Upper lobe of left lung (tissue), 6 donors: ENCODE data around the gene DIDO1. TPM values are rescaled to one million over a fixed set of nuclear protein-coding genes. Genes with fewer than 3 reads are reported as not detected.

Experiments used
- ATAC-seq, 2 donors: fragments of 200-7000 bp; cut with Tn5 transposase; one replicate each; pipeline ENCODE4 v1.9.1; 2022; ENCODE audit warnings: mild to moderate bottlenecking in 2 of 2, moderate library complexity in 2 of 2; ENCODE audit not compliant: low FRiP score in 2 of 2
- DNase-seq, 2 donors: peaks; one replicate each; pipeline ENCODE4 v3.0.0-alpha.2; 2019 to 2020
- H3K27ac ChIP-seq, 4 donors: fragments of 200-600 bp; sonication (generic); one replicate each; pipeline ENCODE4 v1.5.1; 2016 to 2019
- H3K27me3 ChIP-seq, 4 donors: fragments of 200-600 bp; sonication (generic); one replicate each; pipeline ENCODE4 v1.5.1; 2017 to 2019
- H3K36me3 ChIP-seq, 4 donors: fragments of 200-600 bp; sonication (generic); one replicate each; pipeline ENCODE4 v1.5.1; 2016 to 2019
- H3K4me1 ChIP-seq, 4 donors: fragments of 200-600 bp; sonication (generic); one replicate each; pipeline ENCODE4 v1.5.1; 2018 to 2019
- H3K4me3 ChIP-seq, 4 donors: fragments of 200-600 bp; sonication (generic); one replicate each; pipeline ENCODE4 v1.5.1; 2017 to 2019; ENCODE audit warnings: mild to moderate bottlenecking in 2 of 4, moderate library complexity in 1 of 4
- H3K9me3 ChIP-seq, 4 donors: fragments of 200-600 bp; sonication (generic); one replicate each; pipeline ENCODE4 v1.5.1; 2018 to 2019
- EP300 ChIP-seq, 4 donors: sonication (generic); formaldehyde crosslinking; IDR thresholded peaks; one replicate each; pipeline ENCODE4 v1.5.1; 2017; ENCODE audit warnings: antibody characterized with exemption in 4 of 4, control low read depth in 2 of 4
- POLR2A ChIP-seq, 4 donors: fragments of 450-650 bp; IDR thresholded peaks; one replicate each; pipeline ENCODE4 v1.5.1; 2016 to 2017; ENCODE audit warnings: antibody characterized with exemption in 4 of 4, mild to moderate bottlenecking in 2 of 4
- POLR2AphosphoS5 ChIP-seq, 2 donors: sonication (generic); formaldehyde crosslinking; IDR thresholded peaks; one replicate each; pipeline ENCODE4 v1.5.1; 2017; ENCODE audit warnings: antibody characterized with exemption in 2 of 2
- WGBS, 2 donors: methylation state at CpG; one replicate each; pipeline ENCODE4 v1.1.5; 2017 to 2018; 5-methylcytosine and 5-hydroxymethylcytosine counted together
- total RNA-seq, 6 donors: library from RNA; depleted of rRNA in 4 of 6; stranded (reverse); fragments of >200 nt in 4 of 6; gene quantifications; one replicate each; pipeline versions ENCODE4 v1.1.0 to v1.2.1, GENCODE V29; 2016 to 2021
- TF ChIP-seq, protein P1 (sequence below), 6 experiments: fragments of 450-650 bp in 4 of 6; fragments of 200-600 bp in 2 of 6; sonication (generic) in 2 of 6; IDR thresholded peaks; one replicate each; pipeline ENCODE4 v1.5.1; 2016 to 2019; ENCODE audit warnings: antibody characterized with exemption in 6 of 6
- donor health status: DM: no; HTN: no; CAD: no; lungs with moderate emphysema.
- donor health status: DM: no; HTN: yes; CAD: no; lungs with severe emphysema.

Gene DIDO1
- total RNA-seq, 6 donors from 2014 or later = 51.6 to 109 (median 58.9) TPM

GRCh38 chr20:62846166-62846890 lies 80.0 kb downstream of the DIDO1 start:
- Histone ChIP-seq H3K27ac (no peak overlapping the region), H3K36me3 (peaks cover 0 to 6% (median 0%) of the 10 kb centered on the region in 4 donors), H3K27me3 (no peaks in the 10 kb centered on the region), H3K9me3 (no peaks in the 10 kb centered on the region), H3K4me3 (no peak overlapping the region), H3K4me1 (no peaks in the 10 kb centered on the region)
- DNase-seq (no peak), ATAC-seq (no peak)
- 95 to 97% methylated on average over 19 of the region's 19 CpGs for WGBS, 2 donors
- no peak for TF ChIP-seq POLR2A (IDR thresholded peaks at IDR 0.05)
- no peak for TF ChIP-seq EP300 (IDR thresholded peaks at IDR 0.05)
- TF ChIP-seq POLR2AphosphoS5 (IDR thresholded peaks at IDR 0.05) = no peak
- TF ChIP-seq, protein P1, sequence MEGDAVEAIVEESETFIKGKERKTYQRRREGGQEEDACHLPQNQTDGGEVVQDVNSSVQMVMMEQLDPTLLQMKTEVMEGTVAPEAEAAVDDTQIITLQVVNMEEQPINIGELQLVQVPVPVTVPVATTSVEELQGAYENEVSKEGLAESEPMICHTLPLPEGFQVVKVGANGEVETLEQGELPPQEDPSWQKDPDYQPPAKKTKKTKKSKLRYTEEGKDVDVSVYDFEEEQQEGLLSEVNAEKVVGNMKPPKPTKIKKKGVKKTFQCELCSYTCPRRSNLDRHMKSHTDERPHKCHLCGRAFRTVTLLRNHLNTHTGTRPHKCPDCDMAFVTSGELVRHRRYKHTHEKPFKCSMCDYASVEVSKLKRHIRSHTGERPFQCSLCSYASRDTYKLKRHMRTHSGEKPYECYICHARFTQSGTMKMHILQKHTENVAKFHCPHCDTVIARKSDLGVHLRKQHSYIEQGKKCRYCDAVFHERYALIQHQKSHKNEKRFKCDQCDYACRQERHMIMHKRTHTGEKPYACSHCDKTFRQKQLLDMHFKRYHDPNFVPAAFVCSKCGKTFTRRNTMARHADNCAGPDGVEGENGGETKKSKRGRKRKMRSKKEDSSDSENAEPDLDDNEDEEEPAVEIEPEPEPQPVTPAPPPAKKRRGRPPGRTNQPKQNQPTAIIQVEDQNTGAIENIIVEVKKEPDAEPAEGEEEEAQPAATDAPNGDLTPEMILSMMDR (IDR thresholded peaks at IDR 0.05) = no peak

DNA sequence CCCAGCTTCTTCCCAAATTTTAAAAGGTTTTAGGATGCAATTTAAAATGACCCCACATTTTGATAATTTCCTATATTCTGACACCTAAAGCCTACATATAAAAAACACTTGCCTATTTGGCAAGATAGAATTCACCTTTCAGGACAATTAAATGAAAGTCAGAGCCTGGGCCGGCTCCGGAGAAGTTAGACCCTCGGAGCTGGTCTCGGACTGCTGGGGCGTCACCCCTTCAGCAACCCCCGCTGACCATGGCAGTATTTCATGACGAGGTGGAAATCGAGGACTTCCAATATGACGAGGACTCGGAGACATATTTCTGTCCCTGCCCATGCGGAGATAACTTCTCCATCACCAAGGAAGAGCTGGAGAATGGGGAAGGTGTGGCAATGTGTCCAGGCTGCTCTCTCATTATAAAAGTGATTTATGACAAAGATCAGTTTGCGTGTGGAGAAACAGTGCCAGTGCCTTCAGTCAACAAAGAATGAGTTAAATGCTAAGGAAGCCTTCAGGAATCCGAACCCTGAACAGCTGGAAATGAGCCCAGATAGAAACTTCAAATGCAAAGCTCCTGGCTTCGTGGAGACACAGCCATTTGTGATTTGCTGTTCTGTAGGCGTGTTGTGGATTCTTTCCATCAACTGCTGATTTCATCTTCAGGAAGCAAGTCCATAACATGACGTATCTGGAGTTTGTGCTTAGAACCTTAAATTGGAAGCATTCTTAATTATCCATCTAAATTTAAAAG lies 80.7 kb downstream of the DIDO1 start:
- 95 to 96% methylated on average over 16 of the region's 16 CpGs for WGBS, 2 donors
- Histone ChIP-seq H3K36me3 (peaks cover 0 to 6% (median 0%) of the 10 kb centered on the region in 4 donors), H3K9me3 (no peaks in the 10 kb centered on the region), H3K4me1 (no peaks in the 10 kb centered on the region), H3K27ac (no peak overlapping the region), H3K27me3 (no peaks in the 10 kb centered on the region), H3K4me3 (no peak overlapping the region)
- no peak for DNase-seq
- TF ChIP-seq, protein P1 (IDR thresholded peaks at IDR 0.05) = no peak
- TF ChIP-seq POLR2AphosphoS5 (IDR thresholded peaks at IDR 0.05) = no peak
- TF ChIP-seq EP300 (IDR thresholded peaks at IDR 0.05) = no peak
- no peak for TF ChIP-seq POLR2A (IDR thresholded peaks at IDR 0.05)
- no peak for ATAC-seq

- H3K27me3 ChIP-seq = no peaks in the 10 kb centered on the region
- H3K9me3 ChIP-seq = no peaks in the 10 kb centered on the region
- 96 to 97% methylated on average over 7 of the region's 7 CpGs for WGBS, 2 donors
- no peaks in the 10 kb centered on the region for H3K4me1 ChIP-seq
- no peak overlapping the region for H3K4me3 ChIP-seq
- no peak overlapping the region for H3K27ac ChIP-seq
- DNase-seq (no peak), ATAC-seq (no peak)
- TF ChIP-seq, protein P1 (IDR thresholded peaks at IDR 0.05) = no peak
- no peak for TF ChIP-seq POLR2AphosphoS5 (IDR thresholded peaks at IDR 0.05)
- TF ChIP-seq EP300 (IDR thresholded peaks at IDR 0.05) = no peak
- TF ChIP-seq POLR2A (IDR thresholded peaks at IDR 0.05) = no peak
- peaks cover 0 to 6% (median 0%) of the 10 kb centered on the region in 4 donors for H3K36me3 ChIP-seq
Measured at GRCh38 chr20:62844182-62844581, 82.1 kb downstream of the DIDO1 start.

GRCh38 chr20:62843656-62844055 lies 82.6 kb downstream of the DIDO1 start:
- H3K4me1 ChIP-seq = no peaks in the 10 kb centered on the region
- DNase-seq = no peak
- no peaks in the 10 kb centered on the region for H3K27me3 ChIP-seq
- no peak overlapping the region for H3K27ac ChIP-seq
- no peaks in the 10 kb centered on the region for H3K9me3 ChIP-seq
- peaks cover 0 to 6% (median 0%) of the 10 kb centered on the region in 4 donors for H3K36me3 ChIP-seq
- H3K4me3 ChIP-seq = no peak overlapping the region
- no peak for ATAC-seq
- TF ChIP-seq POLR2A (IDR thresholded peaks at IDR 0.05) (no peak), EP300 (IDR thresholded peaks at IDR 0.05) (no peak), POLR2AphosphoS5 (IDR thresholded peaks at IDR 0.05) (no peak)
- TF ChIP-seq, protein P1 (IDR thresholded peaks at IDR 0.05) = no peak
- 95 to 98% methylated on average over 10 of the region's 10 CpGs for WGBS, 2 donors
